Measurements from ENCODE around the gene CASS4. TPM values are rescaled to one million over a fixed set of nuclear protein-coding genes. Genes with fewer than 3 reads are reported as not detected.
"Not testable (repeated sequence)": the region's sequence is repeated elsewhere in the genome, so short reads cannot be mapped to it uniquely, and the experiment has no call there.

The CASS4 gene
- total RNA-seq, 1 donor from 2014 or later, result 0.51 TPM

DNA sequence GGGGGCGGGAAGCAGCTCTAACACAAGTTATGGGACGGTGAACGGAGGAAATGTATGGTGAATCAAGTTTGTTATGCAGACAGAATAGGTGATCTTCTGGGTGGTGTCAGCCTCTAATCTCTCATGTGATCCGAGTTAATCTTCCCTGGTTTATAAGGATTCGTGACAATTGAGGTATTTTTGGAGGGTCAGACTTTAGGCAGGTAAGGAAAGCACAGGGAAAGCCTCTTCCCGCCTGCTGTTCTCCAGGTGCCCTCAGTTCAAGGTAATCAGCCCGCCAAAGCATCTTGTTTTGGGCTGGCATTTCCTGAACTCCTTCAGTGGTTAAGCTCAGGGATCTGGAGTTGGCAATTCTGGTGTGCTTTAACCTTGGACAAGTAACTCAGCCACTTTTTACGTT lies 18.4 kb upstream of the CASS4 start:
- peaks cover 22% of the 10 kb centered on the region for H3K4me1 Mint-ChIP-seq
- DNase-seq, result no peak
- TF ChIP-seq, protein P1, sequence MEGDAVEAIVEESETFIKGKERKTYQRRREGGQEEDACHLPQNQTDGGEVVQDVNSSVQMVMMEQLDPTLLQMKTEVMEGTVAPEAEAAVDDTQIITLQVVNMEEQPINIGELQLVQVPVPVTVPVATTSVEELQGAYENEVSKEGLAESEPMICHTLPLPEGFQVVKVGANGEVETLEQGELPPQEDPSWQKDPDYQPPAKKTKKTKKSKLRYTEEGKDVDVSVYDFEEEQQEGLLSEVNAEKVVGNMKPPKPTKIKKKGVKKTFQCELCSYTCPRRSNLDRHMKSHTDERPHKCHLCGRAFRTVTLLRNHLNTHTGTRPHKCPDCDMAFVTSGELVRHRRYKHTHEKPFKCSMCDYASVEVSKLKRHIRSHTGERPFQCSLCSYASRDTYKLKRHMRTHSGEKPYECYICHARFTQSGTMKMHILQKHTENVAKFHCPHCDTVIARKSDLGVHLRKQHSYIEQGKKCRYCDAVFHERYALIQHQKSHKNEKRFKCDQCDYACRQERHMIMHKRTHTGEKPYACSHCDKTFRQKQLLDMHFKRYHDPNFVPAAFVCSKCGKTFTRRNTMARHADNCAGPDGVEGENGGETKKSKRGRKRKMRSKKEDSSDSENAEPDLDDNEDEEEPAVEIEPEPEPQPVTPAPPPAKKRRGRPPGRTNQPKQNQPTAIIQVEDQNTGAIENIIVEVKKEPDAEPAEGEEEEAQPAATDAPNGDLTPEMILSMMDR (IDR thresholded peaks at IDR 0.05), result no peak
- H3K27ac Mint-ChIP-seq, result no peak overlapping the region
- intact Hi-C loops (cut with micrococcal nuclease), result loop anchor here (2.0 to 5.0 kb wide), 4 partner anchors 957 to 1994 kb away; partner anchors contain the start of genes RAB22A, RAE1 and VAPB
- H3K36me3 Mint-ChIP-seq (ENCODE audit: low read depth), result peaks cover 37% of the 10 kb centered on the region
- H3K4me3 Mint-ChIP-seq, result no peak overlapping the region
- no peak for ATAC-seq (ENCODE audit: low read depth)
- H3K9me3 Mint-ChIP-seq, result no peaks in the 10 kb centered on the region
- H3K27me3 Mint-ChIP-seq, result no peaks in the 10 kb centered on the region
- POLR2A ChIA-PET, result interaction anchor here (2.8 kb wide), 1 partner anchor 34 kb away, joined by 21 read pairs; the partner anchor contains the start of gene FAM210B
- CTCF ChIA-PET, result no interaction called here

DNA sequence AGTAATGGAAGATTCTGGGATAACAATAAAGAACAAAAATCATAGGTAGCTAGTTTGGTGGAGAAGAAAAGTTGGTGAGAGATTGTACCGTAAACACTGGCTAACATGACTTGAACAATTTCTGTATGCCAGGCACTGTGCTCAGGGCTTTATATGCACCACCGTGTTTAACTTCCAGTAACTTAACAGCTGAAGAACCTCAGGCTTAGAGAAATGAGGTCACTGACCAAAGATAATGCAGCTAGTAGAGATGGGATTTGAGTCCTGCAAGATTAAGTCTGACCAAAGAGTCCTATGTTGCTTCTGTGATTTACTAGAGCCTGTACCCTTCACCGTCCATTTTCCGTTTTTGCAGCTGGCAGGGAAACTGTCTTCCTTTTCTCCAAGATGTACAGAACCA lies 16.9 kb upstream of the CASS4 start:
- peaks cover 29% of the 10 kb centered on the region for H3K4me1 Mint-ChIP-seq
- H3K9me3 Mint-ChIP-seq, result no peaks in the 10 kb centered on the region
- DNase-seq (no peak), ATAC-seq (ENCODE audit: low read depth) (no peak)
- POLR2A ChIA-PET, result interaction anchor here (0.8 kb wide), 1 partner anchor 37 kb away, joined by 3 read pairs; the partner anchor contains the start of gene FAM210B
- CTCF ChIA-PET, result interaction anchor here (1.2 to 3.3 kb wide), 2 partner anchors 25 to 121 kb away, joined by 3 to 9 read pairs; no protein-coding TSS in a partner anchor
- intact Hi-C loops (cut with micrococcal nuclease), result no loop called here
- no peak overlapping the region for H3K27ac Mint-ChIP-seq
- no peak overlapping the region for H3K4me3 Mint-ChIP-seq
- no peaks in the 10 kb centered on the region for H3K27me3 Mint-ChIP-seq
- H3K36me3 Mint-ChIP-seq (ENCODE audit: low read depth), result peaks cover 50% of the 10 kb centered on the region
- TF ChIP-seq, protein P1 (IDR thresholded peaks at IDR 0.05), result no peak

DNA sequence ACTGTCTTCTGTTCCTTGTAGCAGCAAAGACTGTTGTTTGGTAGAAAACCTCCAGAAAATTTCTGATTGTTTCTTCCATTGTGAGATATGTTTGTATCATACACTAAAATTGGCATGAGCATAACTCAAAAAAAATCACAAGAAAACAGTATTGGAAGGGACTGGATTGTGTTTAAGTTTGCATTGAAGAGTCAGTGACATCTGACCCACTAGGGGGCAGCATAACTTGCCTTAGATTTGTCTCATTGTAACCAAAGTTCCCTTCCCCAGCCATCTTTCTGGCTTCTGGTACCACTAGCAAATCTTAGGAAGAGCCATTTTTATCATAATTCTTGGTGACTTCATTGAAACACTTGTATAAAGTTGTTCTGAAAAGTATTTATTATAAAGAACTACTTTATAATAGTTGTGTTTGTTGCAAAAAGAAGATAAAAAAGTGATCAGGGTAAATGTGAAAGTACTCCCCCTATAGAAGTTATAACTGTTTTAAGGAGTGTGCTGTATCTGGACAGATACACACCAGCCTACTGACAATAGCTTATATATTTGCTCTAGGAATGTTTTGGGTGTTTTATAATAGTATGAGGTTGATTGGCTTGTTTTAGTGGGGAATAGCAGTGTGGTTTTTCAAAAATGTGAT lies 11.9 kb upstream of the CASS4 start:
- DNase-seq (no peak), ATAC-seq (ENCODE audit: low read depth) (peak; percentile 65)
- Mint-ChIP-seq H3K4me1 (peaks cover 15% of the 10 kb centered on the region), H3K9me3 (no peaks in the 10 kb centered on the region), H3K36me3 (ENCODE audit: low read depth) (peaks cover 83% of the 10 kb centered on the region), H3K27me3 (no peaks in the 10 kb centered on the region), H3K4me3 (no peak overlapping the region), H3K27ac (no peak overlapping the region)
- TF ChIP-seq, protein P1 (IDR thresholded peaks at IDR 0.05), result peak; percentile 47
- POLR2A ChIA-PET, result no interaction called here
- CTCF ChIA-PET, result interaction anchor here (0.8 to 1.1 kb wide), 2 partner anchors 8 to 116 kb away, joined by 3 to 4 read pairs; partner anchors contain the start of genes AURKA and CSTF1
- intact Hi-C loops (cut with micrococcal nuclease), result loop anchor here (1.0 kb wide), 3 partner anchors 68 to 946 kb away; partner anchors contain the start of gene RTF2

DNA sequence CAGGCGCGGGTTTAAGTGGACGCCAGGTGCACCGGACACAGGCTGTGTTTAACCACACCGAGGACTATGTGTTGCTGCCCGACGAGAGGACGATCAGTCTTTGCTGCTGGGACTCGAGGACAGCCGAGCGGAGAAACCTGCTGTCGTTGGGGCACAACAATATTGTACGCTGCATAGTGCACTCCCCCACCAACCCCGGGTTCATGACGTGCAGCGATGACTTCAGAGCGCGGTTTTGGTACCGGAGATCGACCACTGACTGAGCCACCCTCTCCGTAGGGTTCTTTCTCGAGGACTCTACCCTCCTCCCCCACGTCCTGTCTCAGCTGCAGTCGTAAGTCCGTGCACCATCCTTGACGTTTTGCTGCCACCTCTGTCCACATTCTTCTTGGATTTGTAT lies 8.6 kb upstream of the CASS4 start:
- TF ChIP-seq, protein P1 (IDR thresholded peaks at IDR 0.05), result no peak
- Mint-ChIP-seq H3K4me3 (no peak overlapping the region), H3K4me1 (peaks cover 9% of the 10 kb centered on the region), H3K27me3 (no peaks in the 10 kb centered on the region), H3K9me3 (no peaks in the 10 kb centered on the region), H3K27ac (no peak overlapping the region), H3K36me3 (ENCODE audit: low read depth) (peaks cover 83% of the 10 kb centered on the region)
- intact Hi-C loops (cut with micrococcal nuclease), result no loop called here
- ChIA-PET CTCF (no interaction called here), POLR2A (no interaction called here)
- DNase-seq, result no peak
- ATAC-seq (ENCODE audit: low read depth), result no peak

DNA sequence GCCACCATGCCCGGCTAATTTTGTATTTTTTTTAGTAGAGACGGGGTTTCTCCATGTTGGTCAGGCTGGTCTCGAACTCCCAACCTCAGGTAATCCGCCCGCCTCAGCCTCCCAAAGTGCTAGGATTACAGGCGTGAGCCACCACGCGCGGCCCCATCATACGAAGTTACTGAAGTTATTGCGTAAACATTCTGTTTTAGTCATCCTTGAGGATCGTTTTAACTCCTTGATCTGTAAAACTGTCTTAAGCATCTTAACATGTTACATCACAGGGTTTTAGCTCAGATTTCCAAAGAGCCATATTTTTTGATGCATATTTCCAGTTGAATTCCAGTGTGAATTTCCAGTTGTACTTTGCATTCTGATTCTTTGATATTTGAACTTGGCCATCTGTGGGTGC lies 6.7 kb upstream of the CASS4 start:
- H3K27me3 Mint-ChIP-seq; DNase-seq; H3K9me3 Mint-ChIP-seq; intact Hi-C loops (cut with micrococcal nuclease); H3K4me1 Mint-ChIP-seq; ATAC-seq (ENCODE audit: low read depth); H3K4me3 Mint-ChIP-seq; POLR2A ChIA-PET; H3K27ac Mint-ChIP-seq; CTCF ChIA-PET: not testable (repeated sequence)
- peaks cover 73% of the 10 kb centered on the region for H3K36me3 Mint-ChIP-seq (ENCODE audit: low read depth)

All from activated B cell treated with CpG ODN at 0.5 μM for 24 hours (primary cell).